ENCODE results near the gene SPECC1L.

The SPECC1L gene

GRCh38 chr22:24406322-24407277, 136.0 kb downstream of the SPECC1L start:
- DNase-seq (ENCODE audit: extremely low read depth, low read depth), result no peak
- TF ChIP-seq CTCF (IDR thresholded peaks at IDR 0.05; ENCODE audit: low read depth, low read length, missing control alignments), result no peak
- H3K4me3 ChIP-seq (replicated peaks; ENCODE audit: low read depth, low read length), result no peak overlapping the region

- no peak overlapping the region for H3K4me3 ChIP-seq (replicated peaks; ENCODE audit: low read depth, low read length)
- no peak for DNase-seq (ENCODE audit: extremely low read depth, low read depth)
- no peak for TF ChIP-seq CTCF (IDR thresholded peaks at IDR 0.05; ENCODE audit: low read depth, low read length, missing control alignments)
Observed at GRCh38 chr22:24407278-24407665, 136.6 kb downstream of the SPECC1L start.

- no peak for DNase-seq (ENCODE audit: extremely low read depth, low read depth)
- TF ChIP-seq CTCF (IDR thresholded peaks at IDR 0.05; ENCODE audit: low read depth, low read length, missing control alignments), result no peak
- H3K4me3 ChIP-seq (replicated peaks; ENCODE audit: low read depth, low read length), result no peak overlapping the region
Observed at GRCh38 chr22:24407884-24408283, 137.3 kb downstream of the SPECC1L start.

- no peak for TF ChIP-seq CTCF (IDR thresholded peaks at IDR 0.05; ENCODE audit: low read depth, low read length, missing control alignments)
- no peak overlapping the region for H3K4me3 ChIP-seq (replicated peaks; ENCODE audit: low read depth, low read length)
- no peak for DNase-seq (ENCODE audit: extremely low read depth, low read depth)
Observed at GRCh38 chr22:24408630-24409029, 138.0 kb downstream of the SPECC1L start.

- TF ChIP-seq CTCF (IDR thresholded peaks at IDR 0.05; ENCODE audit: low read depth, low read length, missing control alignments), result no peak
- DNase-seq (ENCODE audit: extremely low read depth, low read depth), result no peak
- H3K4me3 ChIP-seq (replicated peaks; ENCODE audit: low read depth, low read length), result no peak overlapping the region
Observed at GRCh38 chr22:24409707-24410106, 139.1 kb downstream of the SPECC1L start.

GRCh38 chr22:24410110-24410856, 139.7 kb downstream of the SPECC1L start:
- no peak for TF ChIP-seq CTCF (IDR thresholded peaks at IDR 0.05; ENCODE audit: low read depth, low read length, missing control alignments)
- DNase-seq (ENCODE audit: extremely low read depth, low read depth), result no peak
- no peak overlapping the region for H3K4me3 ChIP-seq (replicated peaks; ENCODE audit: low read depth, low read length)

All from HFF-Myc (cell line).